Heart right ventricle (tissue), 16 donors: ENCODE results near the gene VPS41. TPM values are rescaled to one million over a fixed set of nuclear protein-coding genes. Genes with fewer than 3 reads are reported as not detected.

ENCODE experiments used
- ATAC-seq, 8 donors: fragments of 200-7000 bp; cut with Tn5 transposase; one replicate each; pipeline ENCODE4 v1.9.1; 2020; ENCODE audit warnings: mild to moderate bottlenecking in 8 of 8, moderate library complexity in 8 of 8, moderate number of reproducible peaks in 1 of 8
- DNase-seq, 2 donors: peaks; one replicate each; pipeline ENCODE4 v3.0.0-alpha.2; 2020
- H3K27ac ChIP-seq, 10 donors: fragments of 200-600 bp; sonication (generic) in 2 of 10; one replicate each; pipeline versions ENCODE4 v1.5.0 to v1.8.0; 2020 to 2022; ENCODE audit warnings: mild to moderate bottlenecking in 3 of 10
- H3K27me3 ChIP-seq, 7 donors: fragments of 200-600 bp; one replicate each; pipeline ENCODE4 v1.8.0; 2021 to 2022; ENCODE audit warnings: mild to moderate bottlenecking in 2 of 7
- H3K36me3 ChIP-seq, 9 donors: fragments of 200-600 bp; sonication (generic) in 1 of 9; one replicate each; pipeline versions ENCODE4 v1.5.0 to v1.8.0; 2020 to 2022; ENCODE audit warnings: mild to moderate bottlenecking in 2 of 9
- H3K4me1 ChIP-seq, 9 donors: fragments of 200-600 bp; sonication (generic) in 1 of 9; one replicate each; pipeline versions ENCODE4 v1.5.0 to v1.8.0; 2020 to 2022; ENCODE audit warnings: mild to moderate bottlenecking in 4 of 9
- H3K4me3 ChIP-seq, 10 donors: fragments of 200-600 bp; sonication (generic) in 2 of 10; one replicate each; pipeline versions ENCODE4 v1.5.0 to v1.8.0; 2020 to 2022; ENCODE audit warnings: mild to moderate bottlenecking in 7 of 10, moderate library complexity in 2 of 10
- H3K9me3 ChIP-seq, 11 donors: fragments of 200-600 bp in 10 of 11; sonication (generic) in 2 of 11; one replicate each; pipeline versions ENCODE4 v1.5.0 to v1.8.0; 2013 to 2022; ENCODE audit warnings: mild to moderate bottlenecking in 2 of 11, control low read depth in 1 of 11, moderate library complexity in 1 of 11
- CTCF ChIP-seq, 9 donors: fragments of 200-600 bp; sonication (generic) in 2 of 9; IDR thresholded peaks; one replicate each; pipeline versions ENCODE4 v1.5.0 to v1.8.0; 2021 to 2022; ENCODE audit warnings: antibody characterized with exemption in 9 of 9, mild to moderate bottlenecking in 5 of 9, moderate library complexity in 1 of 9
- WGBS, 2 donors: extraction: QIAGEN DNeasy Blood & Tissue Kit; methylation state at CpG; one replicate each; pipeline ENCODE4 v1.1.7; 2013; ENCODE audit warnings: inconsistent platforms in 1 of 2; 5-methylcytosine and 5-hydroxymethylcytosine counted together
- intact Hi-C, 10 donors: fragments of 100-400 bp; cut with DNase I; formaldehyde crosslinking; loops; one replicate each; pipeline versions ENCODE4 v1.11.1 to v1.14.2; 2022
- polyA plus RNA-seq, 2 donors: library from polyadenylated mRNA; stranded (reverse); fragments of 200-250 nt; gene quantifications; one replicate each; pipeline ENCODE4 v1.2.3, GENCODE V29; 2013
- total RNA-seq, 10 donors: library from RNA; stranded (reverse); fragmentation: NEBNext Ultra II Directional in 3 of 10; extraction: Animal tissue kit (Norgen Biotek cat#: 25700) in 3 of 10; gene quantifications; one replicate each; pipeline versions ENCODE4 v1.2.1 to v1.2.4, GENCODE V29; 2021 to 2023
- donor health status: Arrhythmogenic right ventricular cardiomyopathy.
- donor health status: ischemic (EF 13 %, LVEDD 7.1; RV severe dilation, severe dysfunction).
- donor health status: healthy with polysubstance abuse.
- donor health status: DM: no; HTN: yes; CAD: no.
- donor health status: DM: no; HTN: no; CAD: no.
- donor health status: ischemic (EF 25% LVEDD 6.9; RV normal size, moderate dysfunction).
- donor health status: ischemic (EF 25% LVEDD 5.7; RV mildly dilated, moderate dysfunction).
- donor health status: healthy.
- donor health status: DM: yes; HTN: yes; CAD: no.
- donor health status: Ischemic cardiomyopathy.
- donor health status: ischemic (EF 35%, LVEDD 5.7; RV mildly dilated, moderate dysfunction).
- donor health status: nonischemic (EF 11% LVEDD 7.7; RV severe dilation, severe dysfunction).
- donor health status: DM: yes; HTN: yes; CAD: no.
- donor health status: PGD.
- donor health status: ischemic (EF 29% LVEDD 5.4; RV normal size, mild dysfunction).
- donor health status: nonischemic (EF 23%, LVEDD 6.1; RV moderate dilation, normal function).

Gene VPS41
- total and polyA plus RNA-seq, 12 donors: 7.1 to 60.7 (median 48.0) TPM

- H3K36me3 ChIP-seq: peaks cover 0 to 4% (median 0%) of the 10 kb centered on the region in 9 donors
- H3K4me3 ChIP-seq: no peak overlapping the region
- peaks cover 0 to 15% (median 0%) of the 10 kb centered on the region in 11 donors for H3K9me3 ChIP-seq
- TF ChIP-seq CTCF (IDR thresholded peaks at IDR 0.05): no peak
- H3K27ac ChIP-seq: no peak overlapping the region
- DNase-seq (no peak), ATAC-seq (no peak)
- H3K27me3 ChIP-seq: no peaks in the 10 kb centered on the region
- no peaks in the 10 kb centered on the region for H3K4me1 ChIP-seq
- intact Hi-C loops: no loop called here
- 97 to 100% methylated on average over 1 of the region's 1 CpG for WGBS, 2 donors
These were observed 19.9 kb downstream of the VPS41 start for GRCh38 chr7:38889079-38889478.

GRCh38 chr7:38886265-38886664 is 22.7 kb downstream of the VPS41 start:
- WGBS, 2 donors: 96 to 98% methylated on average over 10 of the region's 10 CpGs
- Histone ChIP-seq H3K36me3 (peaks cover 0 to 4% (median 0%) of the 10 kb centered on the region in 9 donors), H3K27ac (no peak overlapping the region), H3K9me3 (peaks cover 0 to 15% (median 0%) of the 10 kb centered on the region in 11 donors), H3K4me1 (peaks cover 0 to 4% (median 0%) of the 10 kb centered on the region in 9 donors), H3K27me3 (no peaks in the 10 kb centered on the region), H3K4me3 (no peak overlapping the region)
- ATAC-seq (no peak), DNase-seq (no peak)
- TF ChIP-seq CTCF (IDR thresholded peaks at IDR 0.05): no peak
- intact Hi-C loops: no loop called here

GRCh38 chr7:38883706-38884105 is 25.3 kb downstream of the VPS41 start:
- intact Hi-C loops: no loop called here
- DNase-seq (no peak), ATAC-seq (no peak)
- no peaks in the 10 kb centered on the region for H3K27me3 ChIP-seq
- peaks cover 0 to 9% (median 0%) of the 10 kb centered on the region in 9 donors for H3K4me1 ChIP-seq
- peaks cover 0 to 10% (median 0%) of the 10 kb centered on the region in 11 donors for H3K9me3 ChIP-seq
- 98% methylated on average over 1 of the region's 1 CpG for WGBS, 2 donors
- no peaks in the 10 kb centered on the region for H3K36me3 ChIP-seq
- H3K27ac ChIP-seq: no peak overlapping the region
- TF ChIP-seq CTCF (IDR thresholded peaks at IDR 0.05): no peak
- H3K4me3 ChIP-seq: no peak overlapping the region

- no peak for DNase-seq
- no peaks in the 10 kb centered on the region for H3K27me3 ChIP-seq
- no peak overlapping the region for H3K27ac ChIP-seq
- no peak for ATAC-seq
- no peak for TF ChIP-seq CTCF (IDR thresholded peaks at IDR 0.05)
- no peak overlapping the region for H3K4me3 ChIP-seq
- H3K36me3 ChIP-seq: no peaks in the 10 kb centered on the region
- intact Hi-C loops: no loop called here
- 48 to 72% methylated on average over 2 of the region's 2 CpGs for WGBS, 2 donors
- peaks cover 0 to 9% (median 0%) of the 10 kb centered on the region in 9 donors for H3K4me1 ChIP-seq
- H3K9me3 ChIP-seq: peaks cover 0 to 7% (median 0%) of the 10 kb centered on the region in 11 donors
These were observed 26.9 kb downstream of the VPS41 start for GRCh38 chr7:38881947-38882684.
